Activated CD4-positive, alpha-beta T cell treated with anti-CD3 and anti-CD28 coated beads, Interleukin-2, amount 50 U/mL, for 24 hours (primary cell): ENCODE measurements around the gene DCT.
"Not testable (repeated sequence)": the region's sequence is repeated elsewhere in the genome, so short reads cannot be mapped to it uniquely, and the experiment has no call there.

ENCODE experiments used
- DNase-seq, 2 donors: peaks; one replicate each; pipeline ENCODE4 v3.0.0-alpha.2; 2020; ENCODE audit warnings: low read depth in 1 of 2, low spot score in 1 of 2

DCT gene

DNA sequence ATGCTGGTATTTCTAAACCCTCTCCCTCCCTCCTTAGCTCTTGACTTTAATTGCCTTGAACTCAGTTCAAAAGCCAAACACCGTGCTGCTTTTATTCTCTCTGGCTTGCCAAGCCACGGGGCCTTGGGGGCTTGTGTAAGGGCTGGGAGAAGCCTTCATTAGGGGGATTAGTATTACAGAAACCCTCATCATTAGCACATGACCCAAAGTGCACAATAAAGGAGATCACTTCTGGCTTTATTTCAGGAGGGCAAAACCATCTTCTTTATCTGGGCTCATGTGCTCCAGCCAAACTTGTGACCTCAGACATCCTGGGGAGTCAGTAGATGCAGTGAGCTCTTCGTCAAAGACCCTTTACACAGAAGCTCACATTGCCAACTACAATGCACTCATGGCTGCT is at the start of gene DCT:
TSS of gene DCT (minus strand) at position 67 of the 400 bp plus-strand sequence. CDS start 427 bp downstream, outside the sequence.
- DNase-seq = no peak

DNA sequence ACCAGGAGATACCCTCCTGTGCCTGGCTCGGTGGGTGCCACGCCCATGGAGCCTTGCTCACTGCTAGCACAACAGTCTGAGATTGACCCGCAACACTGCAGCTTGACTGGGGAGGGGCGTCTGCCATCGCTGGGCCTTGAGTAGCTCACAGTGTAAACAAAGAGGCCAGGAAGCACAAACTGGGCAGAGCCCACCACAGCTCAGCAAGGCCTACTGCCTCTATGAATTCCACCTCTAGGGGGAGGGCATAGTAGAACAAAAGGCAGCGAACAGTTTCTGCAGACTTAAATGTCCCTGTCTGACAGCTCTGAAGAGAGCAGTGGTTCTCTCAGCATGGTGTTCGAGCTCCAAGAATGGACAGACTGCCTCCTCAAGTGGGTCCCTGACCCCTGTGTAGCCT is 47.5 kb upstream of the DCT start:
- DNase-seq = not testable (repeated sequence)

DNA sequence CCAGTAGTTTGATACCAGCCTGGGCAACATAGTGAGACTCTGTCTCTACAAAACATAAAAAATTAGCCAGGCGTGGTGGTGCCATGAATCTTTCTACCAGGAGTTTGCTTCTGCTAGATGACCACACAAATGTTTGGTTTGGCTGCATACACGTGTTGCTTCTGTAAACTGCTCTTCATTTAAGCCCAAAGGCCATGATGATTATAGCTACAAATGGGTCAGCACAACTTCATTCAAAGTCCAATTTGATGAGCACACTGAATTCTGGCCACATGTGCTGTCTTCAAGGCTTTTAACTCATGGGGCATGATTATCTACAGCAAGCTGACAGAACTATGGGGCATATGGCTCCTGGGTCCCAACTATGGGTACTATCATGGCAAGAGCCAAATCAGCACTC is 46.3 kb upstream of the DCT start:
- DNase-seq = no peak

DNA sequence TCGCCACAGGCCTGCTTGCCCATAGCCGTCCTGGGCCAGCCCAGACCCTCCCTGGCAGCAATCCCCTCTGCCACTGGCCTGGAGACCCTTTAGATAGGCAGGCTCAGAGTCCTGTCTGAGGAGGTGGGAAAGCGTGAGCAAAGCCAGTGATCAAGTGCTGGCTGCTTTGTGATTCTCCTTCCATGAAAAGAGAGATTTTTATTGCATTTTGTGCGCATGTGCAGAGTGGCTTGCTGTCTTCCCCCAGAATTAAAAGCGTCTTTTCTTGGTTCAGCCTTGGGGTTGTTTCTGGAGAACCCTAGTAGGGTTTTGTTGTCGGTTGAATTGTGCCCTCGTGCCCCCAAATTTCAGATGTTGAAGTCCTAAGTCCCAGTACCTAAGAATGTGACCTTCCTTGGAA is 44.9 kb upstream of the DCT start:
- DNase-seq = no peak

DNA sequence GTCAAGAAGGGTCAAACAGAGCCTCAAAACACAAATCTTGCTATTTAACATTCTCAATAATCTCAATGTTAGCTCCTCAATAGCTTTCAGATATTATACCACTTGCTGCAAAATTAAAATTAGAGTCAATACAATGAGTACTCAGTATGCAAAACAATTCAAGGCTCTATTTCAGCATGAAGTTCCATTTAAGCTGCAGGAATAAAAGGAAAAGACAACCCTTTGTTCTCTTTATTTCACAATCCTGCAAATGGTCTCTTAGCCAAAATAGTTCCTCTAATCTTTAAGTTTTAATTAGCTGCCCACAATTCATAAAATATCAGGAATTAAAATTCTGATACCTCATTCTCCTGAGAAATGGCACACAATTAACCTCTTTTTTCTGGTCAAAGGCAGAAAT is 40.5 kb upstream of the DCT start:
- no peak for DNase-seq

DNA sequence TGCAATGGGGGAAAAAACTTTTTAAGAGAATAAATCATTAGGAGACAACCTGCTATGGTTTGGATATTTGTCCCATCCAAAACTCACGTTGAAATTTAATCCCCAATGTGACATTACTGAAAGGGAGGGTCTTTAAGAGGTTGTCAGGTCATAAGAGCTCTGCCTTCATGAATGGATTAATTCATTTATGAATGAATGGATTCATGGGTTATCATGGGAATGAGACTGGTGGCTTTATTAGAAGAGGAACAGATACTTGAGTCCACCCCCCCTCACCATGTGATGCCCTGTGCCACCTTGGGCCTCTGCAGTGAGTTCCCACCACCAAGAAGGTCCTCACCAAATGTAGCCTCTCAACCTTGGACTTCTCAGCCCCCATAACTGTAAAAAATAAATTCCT is 37.0 kb upstream of the DCT start:
- DNase-seq = no peak

DNA sequence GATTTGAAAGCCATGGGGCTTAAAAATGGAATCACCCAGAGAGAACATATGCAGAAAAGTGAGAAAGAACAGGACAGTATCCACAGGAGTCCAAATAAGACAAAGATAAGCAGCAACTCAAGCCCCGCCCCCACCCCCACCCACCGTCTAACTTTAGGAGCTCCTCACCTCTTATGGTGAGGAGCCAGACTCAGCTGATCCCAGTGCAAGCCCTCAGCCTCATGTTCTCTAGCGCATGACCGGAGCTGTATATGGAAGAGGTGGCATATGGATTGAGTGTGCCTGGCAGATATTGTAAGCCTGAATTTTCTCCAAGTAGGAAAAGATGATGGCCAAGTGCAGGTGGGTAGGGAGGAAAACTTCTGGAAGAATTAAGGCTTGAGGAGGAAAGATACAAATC is 36.4 kb upstream of the DCT start:
- DNase-seq = no peak

DNA sequence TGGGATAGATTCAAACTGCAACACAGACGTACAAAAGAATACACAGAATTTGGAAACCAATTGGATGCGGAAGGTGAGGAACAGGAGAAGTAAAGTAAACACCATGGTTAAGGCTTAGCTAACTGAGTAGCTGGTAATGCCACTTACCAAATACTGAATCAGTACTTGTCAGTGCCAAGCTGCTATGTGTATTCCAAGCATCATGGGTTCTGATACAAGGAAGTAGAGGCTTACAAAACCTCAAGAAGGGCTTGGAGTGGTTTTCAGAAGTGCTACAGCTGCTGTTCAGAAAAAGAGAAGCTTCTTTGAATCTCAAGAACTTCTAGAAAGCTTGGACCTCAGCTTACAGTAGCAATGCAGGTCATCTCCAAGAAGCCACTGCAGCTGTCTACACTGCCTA is 35.9 kb upstream of the DCT start:
- no peak for DNase-seq

DNA sequence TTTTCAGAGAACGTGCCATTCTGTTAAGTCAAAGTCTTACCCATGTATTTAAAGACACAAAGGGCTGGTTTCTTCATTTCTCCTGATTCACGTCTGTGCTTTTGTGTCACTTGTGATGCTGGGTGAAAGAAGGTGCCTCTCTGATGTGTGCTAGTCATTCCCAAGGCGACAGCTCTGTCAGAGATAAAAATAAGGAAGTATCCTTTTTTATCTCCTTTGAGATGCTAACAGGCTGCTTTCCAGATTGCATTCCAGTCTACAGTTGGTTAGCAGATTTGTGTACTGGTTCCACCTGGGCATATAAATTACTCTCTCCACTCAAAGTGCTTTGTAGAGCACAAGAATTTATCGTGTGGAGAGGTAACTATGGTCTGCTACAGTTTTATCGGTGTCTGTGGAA is 33.5 kb upstream of the DCT start:
- no peak for DNase-seq

DNA sequence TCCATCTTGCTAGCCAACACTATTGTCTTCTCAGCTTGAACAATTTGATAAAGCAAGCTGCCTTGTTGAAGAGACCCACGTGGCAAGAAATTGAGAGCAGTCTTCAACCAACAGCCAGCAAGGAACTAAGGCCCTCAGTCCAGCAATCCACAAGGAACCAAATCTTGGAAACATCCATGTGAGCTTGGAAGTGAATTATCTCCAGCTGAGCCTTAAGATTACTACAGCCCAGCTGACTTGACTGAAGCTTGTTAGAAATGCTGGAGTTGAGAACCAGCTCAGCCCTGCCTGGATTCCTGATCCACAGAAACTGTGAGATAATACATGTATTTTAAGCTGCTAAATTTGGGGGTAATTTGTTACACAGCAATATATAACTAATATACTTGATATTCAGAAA is 26.2 kb upstream of the DCT start:
- DNase-seq = no peak

DNA sequence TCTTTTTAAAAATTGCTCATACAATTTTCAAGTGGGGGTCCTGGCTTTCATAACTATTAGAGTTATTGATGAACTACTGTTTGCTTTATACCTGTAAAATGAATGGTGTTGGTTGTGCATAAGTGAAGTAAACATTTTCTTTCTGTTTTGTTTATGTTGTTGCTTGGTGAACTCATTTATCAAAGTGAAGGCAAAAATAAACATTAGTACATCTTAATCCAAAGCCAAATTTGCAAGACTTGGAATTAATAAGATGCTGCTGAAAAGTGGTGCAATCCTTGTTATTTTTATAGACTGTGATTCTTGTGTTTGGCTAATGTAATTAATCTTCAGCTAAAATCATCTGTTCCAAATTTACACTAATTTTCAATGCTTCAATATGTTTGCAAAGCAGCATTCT is 24.4 kb upstream of the DCT start:
- DNase-seq = no peak

DNA sequence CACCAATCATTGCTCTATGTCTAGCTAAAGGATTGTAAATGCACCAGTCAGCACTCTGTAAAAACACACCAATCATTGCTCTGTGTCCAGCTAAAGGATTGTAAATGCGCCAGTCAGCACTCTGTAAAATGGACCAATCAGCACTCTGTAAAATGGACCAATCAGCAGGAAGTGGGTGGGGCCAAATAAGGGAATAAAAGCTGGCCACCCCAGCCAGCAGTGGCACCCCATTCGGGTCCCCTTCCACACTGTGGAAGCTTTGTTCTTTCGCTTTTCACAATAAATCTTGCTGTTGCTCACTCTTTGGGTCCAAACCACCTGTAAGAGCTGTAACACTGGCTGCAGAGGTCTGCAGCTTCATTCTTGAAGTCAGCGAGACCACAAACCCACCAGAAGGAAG is 19.3 kb upstream of the DCT start:
- not testable (repeated sequence) for DNase-seq

DNA sequence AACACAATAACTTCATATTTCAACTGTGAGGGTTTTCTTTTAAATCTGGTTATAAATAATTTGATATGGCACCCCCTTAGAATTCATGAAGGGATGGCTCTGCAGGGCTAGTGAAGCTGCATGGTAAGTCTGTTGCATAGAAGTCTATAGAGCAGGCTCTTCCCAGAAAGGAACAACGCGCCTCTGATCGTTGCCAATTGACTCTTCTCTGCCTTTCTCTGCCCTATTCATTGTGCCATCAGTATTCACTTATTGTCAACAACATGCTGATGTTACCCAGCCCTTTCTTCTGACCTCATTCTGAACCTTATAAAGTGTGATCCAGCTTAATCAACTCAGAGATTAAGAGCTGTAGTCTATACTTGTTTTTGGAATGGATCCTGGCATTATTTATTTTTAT is 16.3 kb upstream of the DCT start:
- DNase-seq = no peak

DNA sequence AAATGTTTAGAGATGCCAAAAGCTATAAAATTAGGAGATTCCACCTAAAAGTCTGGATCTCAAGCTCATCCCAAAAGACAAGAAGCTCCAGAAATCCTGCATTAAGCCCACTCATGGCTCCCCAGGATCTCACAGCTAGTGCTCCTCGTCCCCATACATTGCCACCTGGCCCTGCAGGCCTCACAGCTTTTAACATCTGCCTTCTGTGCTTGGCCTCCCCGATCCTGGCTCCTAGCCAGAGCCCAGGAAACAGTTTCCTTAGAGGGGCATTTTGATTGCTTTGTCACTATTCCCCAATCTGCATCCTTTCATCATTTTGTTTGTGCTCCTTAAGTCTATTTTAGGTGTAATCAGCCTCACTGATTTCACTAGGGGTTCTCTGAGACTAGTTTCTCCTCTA is 14.5 kb upstream of the DCT start:
- DNase-seq = no peak

DNA sequence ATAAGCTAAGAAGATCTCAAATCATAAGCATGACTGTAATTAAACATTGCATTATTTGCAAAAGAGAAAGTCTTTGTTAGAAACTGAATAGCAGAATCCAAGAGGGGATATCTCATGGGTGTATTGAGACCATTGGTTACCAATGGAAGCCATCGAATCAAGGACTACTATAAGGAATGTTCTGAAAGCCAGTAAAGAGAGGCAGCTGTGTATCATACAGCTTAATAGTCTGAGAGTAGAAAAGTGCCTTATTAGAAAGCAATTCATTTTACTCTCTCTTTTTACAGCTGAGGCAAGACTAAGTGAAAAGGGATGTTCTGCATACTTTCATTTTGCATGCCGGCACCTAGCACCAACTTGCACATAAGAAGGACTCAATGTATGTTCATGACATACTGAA is 7.6 kb upstream of the DCT start:
- DNase-seq = no peak

DNA sequence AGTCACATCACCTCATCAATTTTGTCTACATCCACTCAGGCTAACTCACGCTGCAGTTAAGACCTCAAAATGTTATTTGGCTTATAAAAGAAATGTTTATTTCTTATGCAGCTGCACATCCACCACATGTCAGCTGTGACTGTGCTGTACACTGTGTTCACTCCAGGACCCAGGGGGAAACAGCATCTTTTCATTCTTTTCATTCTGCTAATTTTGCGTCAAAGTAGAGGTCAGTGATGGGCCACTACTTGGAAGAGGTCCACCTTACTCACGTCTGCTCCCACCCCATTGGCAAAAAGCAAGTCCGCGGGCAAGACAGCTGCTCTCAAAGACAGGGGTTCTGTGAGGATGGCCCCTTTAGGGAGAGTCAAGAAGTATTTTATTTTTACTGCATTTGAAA is 4.5 kb upstream of the DCT start:
- no peak for DNase-seq

DNA sequence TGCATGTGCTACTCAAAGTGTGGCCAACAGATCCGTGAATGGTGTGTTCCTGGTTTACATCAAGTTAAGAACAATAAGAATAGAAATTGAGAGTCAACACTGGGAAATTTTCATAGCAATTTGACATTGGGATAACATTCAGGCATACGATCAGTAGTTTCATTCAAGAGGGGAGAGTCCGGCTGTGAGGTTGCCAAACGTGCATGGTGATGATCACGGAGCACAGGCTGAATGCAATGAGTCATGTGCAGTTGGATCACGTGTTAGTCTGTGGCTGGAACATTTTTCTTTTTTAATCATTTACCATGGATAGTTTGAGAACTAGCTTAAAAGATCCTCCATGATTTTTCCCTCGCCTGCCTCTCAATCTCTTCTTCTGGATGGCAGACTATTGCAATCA is 2.5 kb upstream of the DCT start:
- DNase-seq = no peak

DNA sequence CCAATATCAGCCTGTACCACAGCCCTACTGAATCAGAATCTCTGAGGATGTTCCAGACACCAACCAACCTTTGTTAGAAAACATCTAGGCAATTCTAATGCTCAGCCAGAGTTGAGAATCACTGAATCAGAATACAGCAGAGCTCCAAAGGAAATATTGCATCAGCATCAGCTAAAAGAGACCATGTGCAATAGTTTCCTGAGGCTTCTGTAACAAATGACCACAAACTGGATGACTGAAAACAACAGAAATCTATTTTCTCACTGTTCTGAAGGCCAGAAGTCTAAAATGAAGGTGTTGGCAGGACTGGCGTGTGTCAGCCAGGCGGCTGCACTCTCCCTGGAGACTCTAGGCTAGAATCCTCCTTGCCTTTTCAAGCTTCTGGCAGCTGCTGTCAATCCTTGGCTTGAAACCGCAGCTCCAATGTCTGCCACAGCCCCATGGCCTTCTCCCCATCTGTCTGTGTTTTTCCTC is 1.2 kb upstream of the DCT start:
- no peak for DNase-seq

DNA sequence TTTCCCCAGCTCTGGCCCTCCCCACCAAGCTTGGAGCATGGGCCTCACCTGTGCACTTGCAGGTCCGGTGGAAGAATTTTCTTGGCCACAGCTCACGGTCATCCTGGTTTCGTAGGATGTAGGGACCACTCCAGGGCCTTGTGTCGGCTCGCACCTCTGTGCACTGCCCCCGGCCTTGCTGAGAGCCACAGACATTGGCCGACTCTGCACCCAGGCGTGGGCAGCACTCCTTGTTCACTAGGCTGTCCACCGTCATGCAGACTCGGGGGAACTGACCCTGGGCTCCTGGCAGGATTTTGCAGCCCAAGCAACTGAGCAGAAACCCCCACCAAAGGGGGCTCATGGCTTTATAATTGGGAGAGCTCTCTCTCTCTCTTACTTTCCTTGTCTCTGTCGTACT is 569 bp downstream of the DCT start:
- DNase-seq = no peak

DNA sequence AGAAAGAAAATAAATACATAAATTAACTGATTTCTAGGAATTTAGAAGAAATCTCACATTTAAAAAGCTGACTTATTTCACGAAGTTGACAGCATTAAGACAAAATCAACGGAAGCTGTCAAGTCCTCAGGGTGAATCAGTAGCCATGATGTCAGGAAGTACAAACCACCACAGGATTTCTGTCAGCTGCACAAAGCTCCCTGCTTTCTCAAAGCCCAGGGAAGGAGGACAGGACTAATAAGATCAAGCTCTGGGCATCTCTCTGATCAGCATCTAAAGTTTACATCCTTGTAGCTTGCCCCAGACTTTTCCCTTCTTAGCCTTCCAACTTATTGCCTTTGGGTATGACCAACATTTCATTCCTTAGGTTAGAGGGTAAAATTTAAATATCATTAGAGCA is 9.4 kb downstream of the DCT start:
- DNase-seq = no peak

DNA sequence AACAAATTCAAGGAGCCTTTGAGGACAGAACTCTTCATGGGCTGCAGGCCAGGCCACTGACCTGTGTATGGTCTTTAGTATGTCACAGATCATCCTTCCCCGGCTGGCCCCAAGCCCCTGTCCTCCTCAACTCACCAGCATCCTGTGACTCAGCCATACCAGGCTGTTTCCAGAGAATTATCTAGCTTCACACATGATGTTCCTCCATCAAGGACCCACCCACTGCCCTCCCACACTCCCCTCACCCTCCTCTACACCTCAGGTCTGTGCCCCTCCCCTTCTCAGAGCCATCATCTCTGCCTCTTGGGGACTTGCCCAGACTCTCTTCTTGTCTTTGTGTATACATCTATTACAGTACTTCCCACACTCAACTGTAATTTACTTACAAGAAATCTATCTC is 14.7 kb downstream of the DCT start:
- no peak for DNase-seq

DNA sequence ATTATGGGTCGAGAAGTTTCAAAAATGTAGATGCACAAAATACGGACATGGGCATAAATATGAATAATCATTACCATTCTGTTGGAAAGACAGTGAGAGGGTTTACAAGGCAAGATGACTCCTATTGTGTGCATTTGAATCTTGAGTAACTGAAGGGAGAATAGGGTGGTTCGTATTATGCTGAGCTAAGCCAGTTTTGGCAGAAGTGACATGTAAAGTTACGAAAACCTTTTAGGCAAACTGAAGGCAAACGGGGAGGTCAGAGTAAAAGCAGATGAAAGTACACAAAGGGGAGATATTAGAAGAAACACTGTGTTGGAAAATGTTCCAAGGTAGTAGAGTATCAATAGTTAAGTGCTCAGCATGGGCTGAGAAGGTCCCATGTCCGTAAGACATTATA is 16.8 kb downstream of the DCT start:
- DNase-seq = no peak

DNA sequence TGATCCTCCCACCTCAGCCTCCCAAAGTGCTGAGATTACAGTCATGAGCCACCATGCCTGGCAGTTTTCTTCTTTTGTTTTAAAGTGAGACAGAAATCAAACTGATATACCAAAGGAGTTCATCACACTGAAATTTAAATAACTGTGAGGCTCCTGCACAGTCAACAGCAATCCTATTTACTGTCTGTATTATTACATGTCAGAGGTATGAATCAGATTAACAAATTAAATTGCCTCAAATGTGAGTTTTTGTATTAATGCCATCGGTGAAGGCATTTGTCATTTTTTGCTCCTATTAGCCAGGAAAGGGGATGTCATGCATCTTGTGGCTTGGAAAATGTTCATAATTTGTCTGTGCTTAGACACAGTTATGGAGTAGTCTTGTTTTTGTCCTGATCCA is 20.4 kb downstream of the DCT start:
- DNase-seq = no peak

DNA sequence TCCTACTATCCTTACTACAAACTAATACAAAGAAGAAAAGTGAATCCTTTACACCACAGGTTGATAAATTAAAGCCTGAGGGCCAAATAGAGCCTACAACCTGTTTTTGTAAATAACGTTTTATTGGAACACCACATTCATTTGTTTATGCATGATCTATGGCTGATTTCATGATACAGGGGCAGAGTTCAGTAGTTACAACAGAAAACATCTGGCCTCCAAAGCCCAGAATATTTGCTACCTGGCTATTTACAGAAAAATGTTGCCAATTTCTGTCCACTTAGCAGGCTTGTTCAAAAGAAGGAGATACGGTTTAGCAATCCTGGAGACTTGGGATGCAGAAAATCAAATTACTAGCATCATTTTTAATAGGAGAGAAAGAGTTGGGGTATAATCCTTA is 24.1 kb downstream of the DCT start:
- DNase-seq = no peak
